Colonic mucosa (tissue), 4 donors: Measurements from ENCODE around the gene DUSP2. TPM values are rescaled to one million over a fixed set of nuclear protein-coding genes. Genes with fewer than 3 reads are reported as not detected.
A peak's percentile ranks its signal among the peaks of the same experiment; 100 is the strongest.

Experiments used
- DNase-seq: peaks from one replicate; pipeline ENCODE4 v3.0.0-alpha.2; 2020
- H3K27ac ChIP-seq: fragments of 200-600 bp; one replicate; pipeline ENCODE4 v1.8.0; 2021
- H3K27me3 ChIP-seq: fragments of 200-600 bp; one replicate; pipeline ENCODE4 v1.8.0; 2021
- H3K36me3 ChIP-seq: fragments of 200-600 bp; one replicate; pipeline ENCODE4 v1.8.0; 2021
- H3K4me1 ChIP-seq: fragments of 200-600 bp; one replicate; pipeline ENCODE4 v1.8.0; 2021; ENCODE audit warnings: mild to moderate bottlenecking
- H3K4me3 ChIP-seq: fragments of 200-600 bp; one replicate; pipeline ENCODE4 v1.8.0; 2021
- H3K9ac ChIP-seq, 2 donors: one replicate each; pipeline ENCODE4 v1.7.0; 2013; ENCODE audit warnings: control low read depth in 2 of 2, low read depth in 2 of 2, low read length in 2 of 2
- H3K9me3 ChIP-seq: fragments of 200-600 bp; one replicate; pipeline ENCODE4 v1.8.0; 2021
- CTCF ChIP-seq: fragments of 200-600 bp; IDR thresholded peaks from one replicate; pipeline ENCODE4 v1.8.0; 2022; ENCODE audit warnings: antibody characterized with exemption, mild to moderate bottlenecking
- intact Hi-C: fragments of 100-400 bp; cut with DNase I; formaldehyde crosslinking; loops from one replicate; pipeline ENCODE4 v1.14.1; 2022
- total RNA-seq, 2 donors: library from RNA; stranded (reverse); fragmentation: NEBNext Ultra II Directional in 1 of 2; extraction: Animal tissue kit (Norgen Biotek cat#: 25700) in 1 of 2; gene quantifications; one replicate each; pipeline ENCODE4 v1.2.1, GENCODE V29; 2021
- donor health status: healthy.
- donor health status: DM: no; HTN: no; CAD: no.
- donor health status: DM: no; HTN: no; CAD: no.

The DUSP2 gene
- total RNA-seq, 2 donors from 2014 or later = 1.6 to 5.1 TPM

GRCh38 chr2:96175951-96176350 is 30.7 kb upstream of the DUSP2 start:
- DNase-seq = no peak
- intact Hi-C loops = loop anchor here (10.0 kb wide), 1 partner anchor 171 kb away; no protein-coding TSS in a partner anchor
- H3K27me3 ChIP-seq = no peaks in the 10 kb centered on the region
- no peaks in the 10 kb centered on the region for H3K36me3 ChIP-seq
- no peaks in the 10 kb centered on the region for H3K4me1 ChIP-seq
- H3K4me3 ChIP-seq = no peak overlapping the region
- no peaks in the 10 kb centered on the region for H3K9me3 ChIP-seq
- H3K9ac ChIP-seq = no peak overlapping the region
- no peak for TF ChIP-seq CTCF
- H3K27ac ChIP-seq = no peak overlapping the region

- intact Hi-C loops = loop anchor here (10.0 kb wide), 1 partner anchor 170 kb away; no protein-coding TSS in a partner anchor
- peak; percentile 86 for DNase-seq
- H3K36me3 ChIP-seq = no peaks in the 10 kb centered on the region
- no peak overlapping the region for H3K27ac ChIP-seq
- H3K9me3 ChIP-seq = no peaks in the 10 kb centered on the region
- H3K27me3 ChIP-seq = no peaks in the 10 kb centered on the region
- no peaks in the 10 kb centered on the region for H3K4me1 ChIP-seq
- peak; percentile 95 for TF ChIP-seq CTCF
- H3K9ac ChIP-seq = no peak overlapping the region
- no peak overlapping the region for H3K4me3 ChIP-seq
Observed at GRCh38 chr2:96174251-96175144, 29.3 kb upstream of the DUSP2 start.

GRCh38 chr2:96171831-96172230 is 26.6 kb upstream of the DUSP2 start:
- H3K36me3 ChIP-seq = no peaks in the 10 kb centered on the region
- H3K27me3 ChIP-seq = no peaks in the 10 kb centered on the region
- intact Hi-C loops = loop anchor here (10.0 kb wide), 1 partner anchor 167 kb away; no protein-coding TSS in a partner anchor
- DNase-seq = no peak
- no peak overlapping the region for H3K9ac ChIP-seq
- no peak overlapping the region for H3K27ac ChIP-seq
- H3K4me1 ChIP-seq = no peaks in the 10 kb centered on the region
- no peak overlapping the region for H3K4me3 ChIP-seq
- no peak for TF ChIP-seq CTCF
- no peaks in the 10 kb centered on the region for H3K9me3 ChIP-seq

GRCh38 chr2:96170626-96171025 is 25.4 kb upstream of the DUSP2 start:
- intact Hi-C loops = loop anchor here (10.0 kb wide), 1 partner anchor 166 kb away; no protein-coding TSS in a partner anchor
- Histone ChIP-seq H3K9me3 (no peaks in the 10 kb centered on the region), H3K27me3 (no peaks in the 10 kb centered on the region), H3K4me3 (no peak overlapping the region), H3K4me1 (no peaks in the 10 kb centered on the region), H3K36me3 (no peaks in the 10 kb centered on the region), H3K9ac (no peak overlapping the region), H3K27ac (no peak overlapping the region)
- no peak for TF ChIP-seq CTCF
- no peak for DNase-seq

- TF ChIP-seq CTCF = no peak
- no peak for DNase-seq
- H3K27ac ChIP-seq = no peak overlapping the region
- H3K9me3 ChIP-seq = no peaks in the 10 kb centered on the region
- no peak overlapping the region for H3K9ac ChIP-seq
- no peaks in the 10 kb centered on the region for H3K27me3 ChIP-seq
- H3K4me3 ChIP-seq = no peak overlapping the region
- intact Hi-C loops = loop anchor here (10.0 kb wide), 1 partner anchor 165 kb away; no protein-coding TSS in a partner anchor
- H3K4me1 ChIP-seq = no peaks in the 10 kb centered on the region
- H3K36me3 ChIP-seq = no peaks in the 10 kb centered on the region
Observed at GRCh38 chr2:96169868-96170507, 24.7 kb upstream of the DUSP2 start.
